Activated T-cell treated with anti-CD3 and anti-CD28 coated beads for 4 hours (primary cell): ENCODE results near the gene PITPNB.

Experiments used
- DNase-seq: peaks from one replicate; pipeline ENCODE4 v3.0.0-alpha.2; 2020

The PITPNB gene

GRCh38 chr22:27878541-27878940 is 40.5 kb downstream of the PITPNB start:
- DNase-seq, result no peak

DNA sequence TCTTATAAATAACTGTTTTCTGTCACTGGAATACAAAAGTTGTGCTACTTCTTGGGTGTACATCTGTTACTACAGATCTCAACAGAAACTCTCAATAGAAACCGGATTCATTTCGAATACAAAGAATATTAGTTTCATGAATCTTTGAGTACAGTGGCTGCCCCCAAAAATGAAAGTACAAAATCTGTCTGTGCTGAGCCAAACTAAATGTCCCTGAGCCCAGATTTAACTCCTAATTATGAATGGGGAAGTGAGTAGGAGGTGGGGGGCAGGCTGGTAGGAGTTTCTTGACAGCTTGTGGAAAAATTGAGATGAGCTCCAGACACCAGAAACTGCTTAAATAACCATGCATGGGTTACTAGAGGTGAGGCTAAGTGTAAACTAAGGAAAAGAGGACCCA is 41.6 kb downstream of the PITPNB start:
- DNase-seq, result no peak

GRCh38 chr22:27876684-27877083 is 42.4 kb downstream of the PITPNB start:
- no peak for DNase-seq

- DNase-seq, result no peak
Measured at GRCh38 chr22:27875951-27876350, 43.1 kb downstream of the PITPNB start.

- no peak for DNase-seq
Measured at GRCh38 chr22:27874764-27875163, 44.3 kb downstream of the PITPNB start.

DNA sequence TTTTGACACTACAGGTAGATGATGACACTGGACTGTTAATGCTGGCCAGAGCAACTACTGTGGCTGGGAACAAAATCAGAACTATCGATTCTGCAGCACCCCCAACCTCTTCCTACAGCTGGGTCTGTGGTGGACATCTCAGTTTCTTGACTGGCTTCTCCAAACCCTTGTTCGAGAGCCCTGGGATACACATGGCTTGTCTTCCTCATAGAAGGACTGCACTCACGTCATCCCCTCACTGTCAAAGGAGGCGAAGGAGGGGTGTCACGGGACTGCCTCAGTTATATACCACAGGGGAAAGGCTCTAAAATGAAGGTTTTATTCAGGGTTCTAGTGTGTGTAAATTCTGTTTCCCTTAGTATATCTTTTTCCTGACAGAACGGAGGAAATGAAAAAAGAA is 44.9 kb downstream of the PITPNB start:
- DNase-seq, result no peak

DNA sequence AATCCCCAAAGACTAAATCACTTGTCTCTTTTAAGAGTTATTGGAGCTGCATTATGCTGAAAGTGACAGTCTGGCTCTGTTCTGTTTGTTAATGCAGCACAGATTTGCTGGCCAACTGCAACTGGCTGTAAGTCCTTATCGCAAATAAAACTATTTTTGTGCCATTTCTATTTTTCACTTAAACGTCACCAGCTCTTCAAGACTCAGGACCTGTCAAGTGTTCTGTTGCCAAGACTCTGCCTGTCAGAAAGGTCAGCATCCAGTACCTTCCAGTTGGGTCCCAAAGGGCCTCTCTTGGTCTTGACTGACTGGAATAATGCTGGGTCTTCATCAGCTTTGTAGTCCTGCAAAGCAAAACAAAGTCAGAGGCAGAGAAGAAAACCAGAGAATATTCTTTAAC is 45.6 kb downstream of the PITPNB start:
- DNase-seq, result no peak

- DNase-seq, result no peak
Measured at GRCh38 chr22:27872488-27872887, 46.6 kb downstream of the PITPNB start.

DNA sequence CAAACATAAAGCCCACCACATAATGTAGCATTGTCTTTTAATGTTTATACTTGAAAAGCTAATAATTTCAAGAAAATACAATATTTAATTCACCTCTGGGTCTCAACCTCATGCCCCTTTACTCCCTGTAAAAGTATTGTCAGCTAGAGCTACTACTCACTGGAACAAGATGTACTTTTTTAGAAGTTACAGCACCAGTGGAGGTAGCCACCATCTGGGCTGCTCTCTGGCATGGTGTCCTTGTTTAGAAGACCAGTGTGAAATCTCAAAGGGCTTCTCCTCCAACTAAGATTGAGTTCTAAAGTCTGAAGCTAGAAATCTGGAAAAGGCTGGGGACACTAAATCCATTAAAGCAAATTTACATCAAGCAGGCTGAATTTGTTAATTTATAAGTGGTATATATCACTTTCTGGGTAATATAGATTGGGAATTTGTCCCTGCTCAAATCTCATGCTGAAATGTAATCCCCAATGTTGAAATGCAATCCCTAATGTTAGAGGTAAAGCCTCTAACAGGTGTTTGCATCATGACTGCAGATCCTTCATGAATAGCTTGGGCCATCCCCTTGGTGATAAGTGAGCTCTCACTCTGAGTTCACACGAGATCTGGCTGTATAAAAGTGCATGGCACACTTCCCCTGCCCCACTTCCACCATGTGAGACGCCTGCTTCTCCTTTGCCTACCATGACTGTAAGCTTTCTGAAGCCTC is 47.6 kb downstream of the PITPNB start:
- no peak for DNase-seq

DNA sequence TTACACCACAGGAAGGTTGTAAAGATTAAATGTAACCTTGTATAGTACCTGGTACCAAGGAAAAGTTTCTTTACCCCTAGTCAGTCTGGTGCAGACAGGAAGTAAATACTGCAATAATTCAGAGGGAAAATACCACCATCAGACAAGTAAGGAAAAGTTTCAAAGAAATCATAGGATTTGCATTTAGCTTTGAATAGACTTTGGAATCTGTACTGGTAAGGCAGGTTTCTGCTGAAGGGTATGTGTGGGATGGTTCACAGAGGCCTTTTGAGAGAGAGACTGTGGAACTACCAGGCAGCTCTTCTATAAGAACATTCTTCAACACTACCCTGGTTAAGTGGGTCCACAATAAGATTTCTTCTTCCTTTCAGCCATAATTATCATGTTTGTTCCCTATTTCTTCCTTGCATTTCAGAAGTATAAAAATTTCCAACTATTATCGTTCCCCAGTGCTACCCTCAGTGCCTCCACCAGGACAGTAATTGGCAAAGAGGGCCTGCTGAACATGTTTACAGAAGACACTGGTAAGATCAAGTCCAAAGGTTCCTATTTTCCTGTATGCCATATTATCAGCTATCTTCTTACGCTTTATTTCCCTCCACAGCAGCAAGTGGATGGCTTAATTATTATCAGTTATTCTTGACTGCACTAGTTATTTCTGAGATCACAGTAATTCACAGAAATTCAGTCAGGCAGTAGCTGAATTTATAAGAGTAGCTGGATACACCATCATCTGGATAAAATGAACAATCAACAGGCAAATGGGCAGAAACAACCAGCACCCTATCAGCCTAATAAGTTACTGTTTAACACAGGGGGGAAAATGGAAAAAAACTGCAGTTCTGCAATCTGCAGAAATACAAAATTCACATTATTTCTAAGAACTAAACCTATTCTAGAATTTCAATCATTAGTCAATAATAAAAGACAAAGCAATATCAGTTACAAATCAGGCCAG is 48.5 kb downstream of the PITPNB start:
- DNase-seq, result no peak

DNA sequence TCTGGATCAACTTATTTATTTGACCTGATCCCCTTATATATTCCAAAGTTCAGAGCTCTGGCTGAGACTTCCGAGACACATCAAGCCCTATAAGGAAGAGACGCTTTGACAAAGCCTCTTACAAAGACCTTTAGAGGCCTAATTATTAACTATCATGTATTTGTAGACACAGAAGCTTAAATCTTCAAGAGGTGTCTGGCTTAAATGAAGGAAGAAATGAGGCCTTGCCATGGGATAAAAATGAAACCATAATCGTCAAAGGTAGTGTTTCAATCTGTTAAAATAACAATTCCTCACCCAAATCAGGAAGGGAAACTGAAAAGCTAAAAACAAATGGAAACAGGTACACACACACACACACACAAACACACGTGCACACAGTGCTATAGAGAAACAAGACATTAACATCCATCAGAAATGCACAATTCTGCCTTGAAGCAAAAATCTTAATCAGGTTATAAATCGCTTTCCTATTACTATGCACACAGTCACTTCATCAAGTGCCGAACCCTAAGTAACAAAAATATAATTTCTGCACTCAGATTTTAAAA is 50.2 kb downstream of the PITPNB start:
- no peak for DNase-seq

- no peak for DNase-seq
Measured at GRCh38 chr22:27867953-27868731, 50.9 kb downstream of the PITPNB start.

DNA sequence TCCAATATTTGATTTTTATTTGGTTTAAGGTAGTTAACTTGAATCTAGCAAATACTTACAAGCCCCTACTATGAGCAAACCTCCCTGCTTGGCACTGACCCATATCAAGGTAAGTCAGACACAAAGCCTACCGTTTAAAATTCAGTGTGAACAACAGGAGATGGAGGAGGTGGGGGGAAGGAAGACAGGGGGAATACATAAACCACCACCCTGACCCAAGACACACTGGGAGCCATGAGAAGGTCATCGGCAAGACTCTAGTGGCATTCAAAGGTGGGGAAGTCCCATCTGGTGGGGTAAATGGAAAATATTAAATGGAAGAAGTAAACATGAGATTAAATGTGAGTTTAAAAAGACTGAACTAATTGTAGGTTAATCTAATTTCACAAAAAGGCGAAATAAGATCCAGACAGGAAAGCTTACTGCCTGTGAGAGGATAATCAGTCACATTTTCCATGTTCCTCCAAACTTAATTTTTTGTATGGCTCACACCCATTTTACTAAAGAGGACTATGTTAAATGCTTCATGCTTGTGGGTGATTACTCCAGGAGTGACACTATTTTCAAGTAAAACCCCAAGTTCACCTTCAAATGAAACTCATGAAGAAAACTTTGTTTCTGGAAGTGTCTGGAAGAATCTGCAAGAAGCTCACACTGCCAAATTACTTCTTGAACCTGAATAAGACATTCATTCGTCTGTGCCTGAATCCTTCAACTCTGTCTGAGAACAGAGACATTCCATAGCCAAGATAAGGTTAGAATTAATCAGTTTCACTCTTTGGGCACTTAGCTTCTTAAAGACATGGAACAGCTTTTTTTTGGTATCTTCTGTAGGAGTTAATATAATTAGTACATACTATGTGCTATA is 51.7 kb downstream of the PITPNB start:
- no peak for DNase-seq

DNA sequence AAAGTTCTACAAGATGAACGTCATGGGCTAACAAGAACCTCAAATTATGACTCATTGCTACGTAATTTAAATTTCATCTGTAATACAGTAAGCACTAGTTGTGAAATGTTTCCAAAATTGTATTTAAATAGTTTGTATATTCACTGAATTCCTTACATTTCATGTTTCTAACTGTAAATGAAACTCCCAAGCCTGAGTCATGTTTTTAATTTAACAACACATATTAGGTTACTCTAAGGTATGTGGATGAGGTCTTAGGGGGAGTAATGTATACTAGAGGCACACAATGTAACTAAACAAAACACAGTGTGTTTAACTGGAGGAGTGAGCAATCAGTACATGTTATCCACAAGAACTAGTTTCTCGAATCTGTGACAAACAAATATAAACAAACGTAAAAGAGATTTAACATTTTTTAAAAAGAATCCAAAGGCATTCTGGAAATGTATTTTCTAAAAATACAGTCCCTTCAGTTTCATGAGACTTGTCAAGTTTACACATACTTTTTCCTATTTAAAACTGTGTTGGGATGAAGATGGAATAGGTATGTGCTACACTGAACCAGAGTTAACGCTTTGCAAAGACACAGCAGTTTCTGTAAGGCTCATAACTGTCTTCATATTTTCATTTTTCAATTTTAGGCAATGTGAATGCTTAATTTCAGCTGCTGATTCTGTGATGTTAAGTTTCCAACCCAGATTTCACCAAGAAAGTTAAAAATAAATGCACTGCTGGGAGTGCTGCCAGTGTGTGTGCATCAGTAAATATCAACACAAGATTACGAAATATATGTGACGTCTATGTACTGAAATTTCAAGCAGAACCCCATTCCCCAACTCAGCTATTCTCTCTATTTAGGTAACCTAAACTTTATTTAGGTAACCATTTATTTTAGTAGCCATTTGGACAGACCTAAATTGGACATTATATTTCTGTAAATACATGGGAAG is 52.6 kb downstream of the PITPNB start:
- DNase-seq, result no peak

DNA sequence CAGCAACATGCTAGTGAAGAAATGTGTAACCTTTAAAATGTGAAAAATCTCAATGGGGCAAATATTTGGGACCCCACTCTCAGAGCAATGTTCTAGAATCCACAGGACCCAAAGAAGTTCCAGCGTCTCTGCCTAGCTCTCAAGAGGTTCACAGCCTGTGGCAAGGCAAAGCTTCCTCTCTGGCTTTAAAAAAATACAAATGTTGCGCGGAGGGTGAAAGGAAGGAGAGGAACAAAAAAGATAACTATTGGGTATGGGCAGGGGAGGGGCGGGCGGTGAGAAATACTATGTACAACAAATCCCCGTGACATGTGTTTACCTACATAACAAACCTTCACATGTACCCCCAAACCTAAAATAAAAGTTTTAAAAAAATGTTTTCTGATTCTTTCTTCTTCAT is 53.6 kb downstream of the PITPNB start:
- no peak for DNase-seq

- DNase-seq, result no peak
Measured at GRCh38 chr22:27863556-27863955, 55.5 kb downstream of the PITPNB start.

DNA sequence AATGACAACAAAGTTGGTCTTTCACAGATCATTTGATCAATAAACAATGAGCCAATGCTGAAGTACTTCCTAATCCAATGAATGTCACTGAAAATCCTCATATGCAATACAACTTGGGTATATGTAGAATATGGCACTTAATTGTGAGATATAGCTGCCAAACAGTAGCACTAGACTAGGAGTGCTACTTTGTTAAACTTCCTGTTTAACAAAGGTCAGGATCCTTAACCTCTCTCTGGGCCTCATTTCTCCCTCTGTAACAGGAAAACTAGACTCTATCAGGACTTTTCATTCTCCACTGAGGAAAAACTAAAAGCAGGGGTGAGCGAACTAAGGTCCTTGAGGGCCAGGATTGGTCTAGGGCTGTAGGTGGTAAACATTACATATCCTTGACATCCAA is 56.1 kb downstream of the PITPNB start:
- DNase-seq, result no peak

GRCh38 chr22:27859336-27859735 is 59.7 kb downstream of the PITPNB start:
- DNase-seq, result no peak

- DNase-seq, result no peak
Measured at GRCh38 chr22:27858626-27859025, 60.4 kb downstream of the PITPNB start.

GRCh38 chr22:27857443-27857842 is 61.6 kb downstream of the PITPNB start:
- DNase-seq, result no peak

DNA sequence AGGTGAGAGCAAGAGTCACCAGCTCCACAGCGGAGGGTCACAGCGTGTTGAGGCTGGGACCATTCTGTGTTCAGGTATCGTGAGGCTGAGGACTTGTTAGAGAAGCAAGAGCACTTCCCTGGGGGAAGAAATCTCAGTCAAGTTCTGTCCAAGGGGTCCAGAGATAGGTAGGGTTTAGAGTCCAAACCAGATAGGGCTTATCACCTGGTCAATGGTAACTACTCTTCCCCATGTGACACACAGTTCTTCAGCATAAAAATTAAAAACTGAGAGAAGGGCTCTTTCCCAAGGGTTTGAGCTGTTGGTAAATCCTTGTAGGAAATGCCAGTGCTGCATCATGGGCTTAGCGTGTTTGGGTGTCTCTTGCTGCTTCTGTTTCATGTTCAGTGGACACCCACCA is 62.7 kb downstream of the PITPNB start:
- no peak for DNase-seq
